ENCODE data around the gene COL27A1. TPM values are rescaled to one million over a fixed set of nuclear protein-coding genes. Genes with fewer than 3 reads are reported as not detected.

Gene COL27A1
- total RNA-seq, 2 donors from 2014 or later, result 8.7 to 54.8 TPM

DNA sequence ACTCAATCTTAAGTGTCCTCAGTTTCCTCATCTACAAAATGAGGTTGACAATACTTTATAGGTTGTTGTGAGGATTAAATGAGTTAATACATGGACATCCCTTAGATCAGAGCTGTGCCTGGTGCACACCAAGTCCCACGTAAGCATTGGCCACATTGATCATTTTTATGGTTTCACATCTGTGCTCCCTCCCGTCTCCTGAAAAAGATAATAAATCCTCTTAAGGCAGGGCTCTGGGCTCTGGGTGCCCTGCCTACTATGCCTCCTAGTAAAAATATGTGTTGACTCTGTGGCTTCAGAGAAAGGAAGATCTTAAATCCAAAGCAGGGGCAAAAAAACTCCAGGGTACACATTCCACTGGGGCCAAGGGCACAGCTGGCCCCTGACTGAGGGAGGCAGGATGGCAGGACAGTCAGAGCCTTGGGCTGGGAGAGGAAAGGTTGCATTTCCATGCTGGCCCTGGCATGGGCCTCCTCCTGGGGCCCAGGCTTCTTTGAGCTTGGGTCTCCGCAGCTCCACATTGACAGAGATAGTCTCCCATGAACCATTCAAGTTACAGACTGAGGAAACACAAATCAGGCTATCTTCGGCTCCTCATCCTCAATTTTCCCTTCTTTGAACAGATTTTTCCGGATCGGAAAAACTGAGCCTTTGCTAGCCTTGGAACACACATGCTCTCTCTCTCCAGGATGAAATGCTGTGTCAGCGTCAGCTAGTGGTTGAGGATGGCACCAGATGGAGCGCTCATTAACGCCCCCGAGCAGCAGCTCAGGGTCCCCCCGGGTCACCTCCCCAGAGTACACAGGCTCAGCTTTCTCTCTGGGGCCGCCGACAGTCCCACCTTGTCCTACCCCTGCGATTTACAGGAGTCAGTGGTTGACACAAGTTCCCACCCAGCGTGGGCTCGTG lies 33.9 kb upstream of the COL27A1 start:
- TF ChIP-seq POLR2AphosphoS5 (IDR thresholded peaks at IDR 0.05), result no peak
- TF ChIP-seq, protein P1, sequence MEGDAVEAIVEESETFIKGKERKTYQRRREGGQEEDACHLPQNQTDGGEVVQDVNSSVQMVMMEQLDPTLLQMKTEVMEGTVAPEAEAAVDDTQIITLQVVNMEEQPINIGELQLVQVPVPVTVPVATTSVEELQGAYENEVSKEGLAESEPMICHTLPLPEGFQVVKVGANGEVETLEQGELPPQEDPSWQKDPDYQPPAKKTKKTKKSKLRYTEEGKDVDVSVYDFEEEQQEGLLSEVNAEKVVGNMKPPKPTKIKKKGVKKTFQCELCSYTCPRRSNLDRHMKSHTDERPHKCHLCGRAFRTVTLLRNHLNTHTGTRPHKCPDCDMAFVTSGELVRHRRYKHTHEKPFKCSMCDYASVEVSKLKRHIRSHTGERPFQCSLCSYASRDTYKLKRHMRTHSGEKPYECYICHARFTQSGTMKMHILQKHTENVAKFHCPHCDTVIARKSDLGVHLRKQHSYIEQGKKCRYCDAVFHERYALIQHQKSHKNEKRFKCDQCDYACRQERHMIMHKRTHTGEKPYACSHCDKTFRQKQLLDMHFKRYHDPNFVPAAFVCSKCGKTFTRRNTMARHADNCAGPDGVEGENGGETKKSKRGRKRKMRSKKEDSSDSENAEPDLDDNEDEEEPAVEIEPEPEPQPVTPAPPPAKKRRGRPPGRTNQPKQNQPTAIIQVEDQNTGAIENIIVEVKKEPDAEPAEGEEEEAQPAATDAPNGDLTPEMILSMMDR (IDR thresholded peaks at IDR 0.05), result no peak
- no peak for TF ChIP-seq POLR2A (IDR thresholded peaks at IDR 0.05)
- Histone ChIP-seq H3K27me3 (replicated peaks; ENCODE audit: insufficient read depth) (no peaks in the 10 kb centered on the region), H3K36me3 (no peaks in the 10 kb centered on the region), H3K9me3 (no peaks in the 10 kb centered on the region), H3K4me3 (no peak overlapping the region), H3K27ac (no peak overlapping the region), H3K4me1 (replicated peaks) (peaks cover 6% of the 10 kb centered on the region)
- 79% methylated on average over 16 of the region's 16 CpGs for WGBS
- DNase-seq (ENCODE audit: low spot score), result no peak
- intact Hi-C loops (cut with DNase I), result no loop called here

DNA sequence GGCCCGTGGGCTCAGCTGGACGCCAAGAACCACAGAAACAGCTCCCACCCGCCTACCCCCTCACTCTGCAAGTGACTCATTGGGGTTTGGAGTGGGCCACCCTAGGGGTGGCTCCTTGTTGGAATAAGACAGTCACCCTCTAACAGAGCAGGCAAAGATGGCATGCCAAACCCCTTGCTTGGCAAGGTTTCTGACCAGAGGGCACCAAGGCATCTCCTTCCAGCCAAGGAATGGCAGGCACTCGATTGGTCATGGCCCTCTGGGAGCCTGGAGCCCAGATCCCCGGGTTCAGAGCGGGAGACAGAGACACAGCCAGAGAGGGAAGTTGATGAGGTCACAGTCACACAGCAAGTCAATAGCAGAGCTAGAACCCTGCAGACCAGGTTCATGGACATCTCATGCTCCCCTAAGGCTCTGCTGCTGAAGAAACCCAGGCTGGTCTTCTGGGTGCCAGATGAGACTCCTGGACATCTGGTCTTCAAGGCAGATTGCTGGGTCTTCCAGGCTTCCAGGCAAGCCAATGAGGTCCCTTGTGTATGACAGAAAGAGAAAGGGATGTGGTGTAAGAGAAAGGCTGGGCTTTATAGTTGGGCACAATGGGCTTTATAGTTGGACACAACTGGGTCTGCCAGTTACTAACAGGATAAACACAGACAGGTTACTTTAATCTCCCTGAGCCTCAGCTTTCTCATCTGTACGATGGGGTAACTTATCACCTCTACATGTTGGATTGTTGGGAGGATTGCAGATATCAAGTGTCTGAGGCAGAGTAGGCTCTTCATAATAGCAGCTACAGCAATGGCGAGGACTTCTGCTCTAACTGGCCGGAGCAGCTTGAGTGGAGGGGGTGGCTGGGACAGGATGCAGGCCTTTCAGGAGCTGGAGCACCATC lies 33.0 kb upstream of the COL27A1 start:
- TF ChIP-seq POLR2AphosphoS5 (IDR thresholded peaks at IDR 0.05), result no peak
- no peak for TF ChIP-seq POLR2A (IDR thresholded peaks at IDR 0.05)
- TF ChIP-seq, protein P1 (IDR thresholded peaks at IDR 0.05), result no peak
- 86% methylated on average over 9 of the region's 9 CpGs for WGBS
- intact Hi-C loops (cut with DNase I), result no loop called here

DNA sequence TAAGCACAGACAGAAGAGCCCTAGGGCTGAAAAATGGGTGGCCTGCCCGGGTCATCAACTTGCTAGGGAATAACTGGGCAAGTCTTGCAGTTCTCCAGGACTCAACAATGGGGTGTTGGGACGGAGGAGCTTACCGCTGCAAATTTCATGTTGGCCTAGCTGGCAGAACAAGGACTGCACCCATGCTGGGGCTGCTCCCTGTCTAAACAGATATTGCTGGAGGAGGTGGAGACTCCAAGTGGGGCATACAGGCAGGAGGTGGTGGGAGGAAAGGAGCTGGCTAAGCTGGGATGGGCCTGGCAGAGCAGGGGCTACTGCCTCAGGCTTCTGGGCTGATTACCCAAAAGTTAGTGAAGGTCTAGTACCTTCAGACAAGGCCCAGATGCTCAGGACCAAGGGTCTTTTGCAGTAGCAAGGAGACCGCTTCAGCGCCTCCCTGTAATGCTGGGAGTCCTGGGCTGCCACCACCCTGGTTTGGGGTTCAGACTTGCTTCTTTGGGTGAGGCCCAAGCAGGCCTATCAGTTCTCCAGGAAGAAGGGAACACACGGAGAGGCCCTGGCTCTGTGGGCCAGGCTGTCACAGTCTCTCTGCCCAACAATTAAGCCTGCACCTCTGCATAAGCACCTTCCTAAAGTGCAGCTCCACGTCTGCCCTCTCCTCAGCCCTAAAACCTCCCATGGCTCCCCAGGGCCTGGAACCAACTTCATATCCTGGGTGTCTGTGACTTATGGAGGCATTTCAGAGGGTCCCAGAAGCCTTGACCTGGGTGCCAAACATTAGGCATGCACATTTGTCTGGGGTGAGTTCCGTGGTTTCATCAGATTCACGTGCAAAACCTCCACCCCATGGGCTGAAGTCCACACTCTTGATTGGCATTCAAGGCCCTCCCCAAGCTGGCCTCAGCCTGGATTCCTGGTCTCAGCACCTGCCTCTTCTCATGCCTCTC lies 32.0 kb upstream of the COL27A1 start:
- TF ChIP-seq POLR2A (IDR thresholded peaks at IDR 0.05) (no peak), POLR2AphosphoS5 (IDR thresholded peaks at IDR 0.05) (no peak)
- no peak overlapping the region for H3K27ac ChIP-seq
- intact Hi-C loops (cut with DNase I), result no loop called here
- no peak for DNase-seq (ENCODE audit: low spot score)
- peaks cover 6% of the 10 kb centered on the region for H3K4me1 ChIP-seq (replicated peaks)
- no peaks in the 10 kb centered on the region for H3K27me3 ChIP-seq (replicated peaks; ENCODE audit: insufficient read depth)
- 84% methylated on average over 9 of the region's 9 CpGs for WGBS
- no peaks in the 10 kb centered on the region for H3K36me3 ChIP-seq
- H3K9me3 ChIP-seq, result no peaks in the 10 kb centered on the region
- no peak overlapping the region for H3K4me3 ChIP-seq

More for the DNA sequence above, 33.0 kb upstream of the COL27A1 start:
- DNase-seq (ENCODE audit: low spot score), result no peak
- Histone ChIP-seq H3K36me3 (no peaks in the 10 kb centered on the region), H3K4me3 (no peak overlapping the region), H3K27ac (no peak overlapping the region), H3K9me3 (no peaks in the 10 kb centered on the region), H3K4me1 (replicated peaks) (peaks cover 6% of the 10 kb centered on the region), H3K27me3 (replicated peaks; ENCODE audit: insufficient read depth) (no peaks in the 10 kb centered on the region)

DNA sequence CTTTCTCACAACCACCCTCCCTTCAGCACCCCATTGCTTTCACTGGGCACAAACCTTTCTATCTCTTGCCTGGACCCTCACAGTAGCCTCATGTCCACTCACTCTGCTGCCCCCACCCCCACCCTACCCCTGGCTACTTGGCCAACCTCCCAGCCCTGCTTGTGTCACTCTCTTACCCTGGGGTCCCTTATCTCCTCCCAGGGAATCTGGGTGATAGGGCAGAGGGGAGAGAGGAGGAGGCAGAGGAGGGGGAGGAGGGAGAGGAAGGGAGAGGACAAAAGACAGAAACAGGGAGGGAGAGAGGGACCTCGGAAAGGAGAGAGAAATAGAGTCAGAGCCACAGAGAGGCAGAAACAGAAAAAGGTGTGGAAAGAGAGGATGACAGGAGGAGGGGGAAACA lies 31.2 kb upstream of the COL27A1 start:
- H3K27ac ChIP-seq, result no peak overlapping the region
- no peaks in the 10 kb centered on the region for H3K36me3 ChIP-seq
- intact Hi-C loops (cut with DNase I), result no loop called here
- no peaks in the 10 kb centered on the region for H3K4me1 ChIP-seq (replicated peaks)
- H3K9me3 ChIP-seq, result no peaks in the 10 kb centered on the region
- no peak for DNase-seq (ENCODE audit: low spot score)
- no peaks in the 10 kb centered on the region for H3K27me3 ChIP-seq (replicated peaks; ENCODE audit: insufficient read depth)
- H3K4me3 ChIP-seq, result no peak overlapping the region
- 81% methylated on average over 1 of the region's 1 CpG for WGBS
- TF ChIP-seq, protein P1 (IDR thresholded peaks at IDR 0.05), result no peak
- no peak for TF ChIP-seq POLR2A (IDR thresholded peaks at IDR 0.05)
- no peak for TF ChIP-seq POLR2AphosphoS5 (IDR thresholded peaks at IDR 0.05)

Measured in prostate gland (tissue), 2 donors.